Breast epithelium (tissue), 4 donors: ENCODE measurements around the gene VCP. TPM values are rescaled to one million over a fixed set of nuclear protein-coding genes. Genes with fewer than 3 reads are reported as not detected.

Experiments
- DNase-seq, 2 donors: peaks; one replicate each; pipeline ENCODE4 v3.0.0-alpha.2; 2019; ENCODE audit warnings: low spot score in 2 of 2
- H3K27ac ChIP-seq, 2 donors: fragments of 200-600 bp; sonication (generic) in 1 of 2; one replicate each; pipeline ENCODE4 v1.5.1; 2016 to 2019; ENCODE audit warnings: mild to moderate bottlenecking in 1 of 2
- H3K27me3 ChIP-seq, 2 donors: fragments of 200-600 bp; sonication (generic) in 1 of 2; one replicate each; pipeline versions ENCODE4 v1.5.1 to v1.6.0; 2017 to 2019; ENCODE audit warnings: control low read depth in 1 of 2, mild to moderate bottlenecking in 1 of 2
- H3K36me3 ChIP-seq: fragments of 200-600 bp; one replicate; pipeline ENCODE4 v1.5.1; 2019
- H3K4me1 ChIP-seq, 2 donors: fragments of 200-600 bp; sonication (generic); one replicate each; pipeline ENCODE4 v1.5.1; 2016 to 2019; ENCODE audit warnings: control low read depth in 1 of 2
- H3K4me3 ChIP-seq, 3 donors: fragments of 200-600 bp; sonication (generic); 1 replicate in 2 of 3; 2 replicates in 1 of 3; pipeline ENCODE4 v1.5.1; 2016 to 2019; ENCODE audit warnings: mild to moderate bottlenecking in 3 of 3, moderate library complexity in 2 of 3
- H3K9me3 ChIP-seq, 2 donors: fragments of 200-600 bp; sonication (generic) in 1 of 2; one replicate each; pipeline ENCODE4 v1.5.1; 2016 to 2019; ENCODE audit warnings: control low read depth in 1 of 2
- CTCF ChIP-seq, 3 donors: fragments of 450-650 bp; IDR thresholded peaks; one replicate each; pipeline ENCODE4 v1.5.1; 2016 to 2017; ENCODE audit warnings: antibody characterized with exemption in 3 of 3, mild to moderate bottlenecking in 3 of 3, moderate library complexity in 3 of 3
- POLR2A ChIP-seq: fragments of 450-650 bp; IDR thresholded peaks from one replicate; pipeline ENCODE4 v1.6.1; 2016; ENCODE audit warnings: antibody characterized with exemption, mild to moderate bottlenecking, moderate library complexity
- POLR2AphosphoS5 ChIP-seq, 3 donors: sonication (generic); formaldehyde crosslinking; IDR thresholded peaks; one replicate each; pipeline ENCODE4 v1.6.1; 2017; ENCODE audit warnings: antibody characterized with exemption in 3 of 3
- intact Hi-C: fragments of 100-400 bp; cut with DNase I; formaldehyde crosslinking; loops from one replicate; pipeline ENCODE4 v1.15.1; 2023; ENCODE audit warnings: low total_unique reads
- total RNA-seq, 3 donors: library from RNA; depleted of rRNA; stranded (reverse); fragments of >200 nt; gene quantifications; one replicate each; pipeline ENCODE4 v1.1.0, GENCODE V29; 2016

Gene VCP
- total RNA-seq, 3 donors from 2014 or later: 150 to 173 (median 168) TPM

GRCh38 chr9:35114840-35115628 lies 42.6 kb upstream of the VCP start:
- DNase-seq: peak in 1 of 2 donors; percentile 44
- Histone ChIP-seq H3K4me3 (peak overlapping the region; percentile 60 to 76 (median 60)), H3K27me3 (no peaks in the 10 kb centered on the region), H3K27ac (peak overlapping the region; percentile 88 to 92), H3K9me3 (no peaks in the 10 kb centered on the region), H3K36me3 (no peaks in the 10 kb centered on the region), H3K4me1 (peaks cover 0 to 25% of the 10 kb centered on the region in 2 donors)
- TF ChIP-seq CTCF (IDR thresholded peaks at IDR 0.05): no peak
- TF ChIP-seq POLR2AphosphoS5 (IDR thresholded peaks at IDR 0.05): no peak
- no peak for TF ChIP-seq POLR2A
- intact Hi-C loops: no loop called here

GRCh38 chr9:35114113-35114839 lies 41.9 kb upstream of the VCP start:
- no peaks in the 10 kb centered on the region for H3K9me3 ChIP-seq
- no peaks in the 10 kb centered on the region for H3K36me3 ChIP-seq
- H3K4me1 ChIP-seq: peaks cover 0 to 25% of the 10 kb centered on the region in 2 donors
- peak in 1 of 2 donors; percentile 67 for DNase-seq
- intact Hi-C loops: no loop called here
- H3K27me3 ChIP-seq: no peaks in the 10 kb centered on the region
- H3K4me3 ChIP-seq: peak overlapping the region; percentile 60 to 76 (median 60)
- H3K27ac ChIP-seq: peak overlapping the region; percentile 88 to 92
- TF ChIP-seq CTCF (IDR thresholded peaks at IDR 0.05): no peak

GRCh38 chr9:35112257-35113020 lies 40.0 kb upstream of the VCP start:
- Histone ChIP-seq H3K36me3 (no peaks in the 10 kb centered on the region), H3K27me3 (no peaks in the 10 kb centered on the region), H3K27ac (peak overlapping the region; percentile 85 to 87), H3K4me1 (peaks cover 0 to 25% of the 10 kb centered on the region in 2 donors), H3K4me3 (peak overlapping the region in 2 of 3 donors; percentile 76 to 83), H3K9me3 (no peaks in the 10 kb centered on the region)
- DNase-seq: no peak
- intact Hi-C loops: no loop called here
- TF ChIP-seq POLR2AphosphoS5 (IDR thresholded peaks at IDR 0.05): no peak
- no peak for TF ChIP-seq POLR2A
- no peak for TF ChIP-seq CTCF (IDR thresholded peaks at IDR 0.05)

GRCh38 chr9:35111001-35111933 lies 38.8 kb upstream of the VCP start:
- Histone ChIP-seq H3K4me1 (peaks cover 0 to 25% of the 10 kb centered on the region in 2 donors), H3K27me3 (no peaks in the 10 kb centered on the region), H3K9me3 (no peaks in the 10 kb centered on the region), H3K36me3 (no peaks in the 10 kb centered on the region), H3K4me3 (peak overlapping the region; percentile 76 to 83 (median 80)), H3K27ac (peak overlapping the region; percentile 85 to 87)
- intact Hi-C loops: no loop called here
- peak; percentile 98 for DNase-seq
- TF ChIP-seq POLR2AphosphoS5 (IDR thresholded peaks at IDR 0.05) (peak in 2 of 3 donors; percentile 26 to 27), POLR2A (no peak), CTCF (IDR thresholded peaks at IDR 0.05) (no peak)
